Central memory CD4-positive, alpha-beta T cell (primary cell): ENCODE measurements around the gene GLYATL1B.
"Not testable (repeated sequence)": the region's sequence is repeated elsewhere in the genome, so short reads cannot be mapped to it uniquely, and the experiment has no call there.

Source experiments
- DNase-seq: peaks from one replicate; pipeline ENCODE4 v3.0.0; 2022
- total RNA-seq, 3 experiments: gene quantifications; one replicate each; lab custom pipeline; 2026; lab: John Stamatoyannopoulos, UW

Gene GLYATL1B
- total RNA-seq, result 0 reads per million in 3 experiments

DNA sequence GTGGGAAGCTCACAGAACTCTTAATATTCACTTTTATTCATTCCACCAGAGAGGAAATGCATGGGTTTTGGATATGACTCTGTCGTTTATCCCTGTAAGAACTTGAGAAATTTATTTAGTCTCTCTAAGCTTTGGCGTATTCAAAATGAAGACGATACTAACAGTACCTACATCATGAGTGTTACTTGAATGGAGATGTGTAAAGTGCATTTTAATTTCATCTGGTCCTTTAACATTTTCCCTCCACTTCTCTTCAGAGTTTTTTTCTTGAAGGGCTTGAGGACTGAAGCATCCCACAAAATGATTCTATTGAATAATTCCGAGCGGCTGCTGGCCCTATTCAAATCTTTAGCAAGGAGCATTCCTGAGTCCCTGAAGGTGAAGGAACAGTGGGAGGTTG, at the start of gene GLYATL1B:
Gene GLYATL1B, plus strand, starts transcription at position 301 of the 400 bp plus-strand sequence. Its CDS starts 0 bp downstream, at position 301.
- not testable (repeated sequence) for DNase-seq

- DNase-seq, result not testable (repeated sequence)
Observed at GRCh38 chr11:59036542-59036941, 49.6 kb upstream of the GLYATL1B start.

- not testable (repeated sequence) for DNase-seq
Observed at GRCh38 chr11:59037434-59037833, 48.7 kb upstream of the GLYATL1B start.

DNA sequence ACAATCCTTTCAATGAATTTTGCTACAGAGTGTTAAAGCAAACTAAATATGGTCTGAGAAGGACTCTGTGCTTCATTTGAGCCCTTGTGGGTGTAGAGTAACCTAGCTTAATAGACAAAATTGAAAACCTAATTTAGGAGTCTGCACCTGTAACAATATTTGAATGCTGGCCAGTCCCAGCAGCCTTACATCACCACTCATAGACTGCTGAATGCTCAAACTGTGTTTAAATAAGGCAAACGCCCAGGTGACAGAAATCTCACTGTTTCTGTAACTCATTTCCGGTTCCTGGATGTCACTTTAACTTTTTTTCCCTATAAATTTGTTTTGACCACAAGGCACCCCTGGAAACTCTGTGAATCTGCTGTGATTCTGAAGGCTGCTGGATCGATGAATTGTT, 45.5 kb upstream of the GLYATL1B start:
- DNase-seq, result no peak

- DNase-seq, result not testable (repeated sequence)
Observed at GRCh38 chr11:59051383-59051782, 34.7 kb upstream of the GLYATL1B start.

DNA sequence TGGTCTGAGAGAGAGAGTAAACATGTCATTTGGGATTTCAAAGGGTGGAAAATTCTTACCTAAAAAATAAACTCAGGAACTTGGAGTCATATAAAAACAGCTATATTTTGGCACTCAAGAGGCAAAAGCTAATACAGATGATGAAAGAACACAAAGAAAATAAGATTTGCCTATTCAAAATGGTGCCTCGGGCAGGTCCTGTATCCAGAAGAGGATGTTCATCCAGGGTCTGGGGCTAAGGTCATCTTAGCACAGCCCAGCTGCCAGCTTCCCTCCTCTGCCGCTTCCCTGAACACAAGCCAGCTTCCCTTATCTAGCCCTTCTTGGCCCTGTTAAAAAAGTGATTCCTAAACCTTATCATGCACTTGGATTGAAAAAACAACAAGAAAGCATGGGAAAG, 33.8 kb upstream of the GLYATL1B start:
- DNase-seq, result not testable (repeated sequence)

GRCh38 chr11:59053387-59053786, 32.7 kb upstream of the GLYATL1B start:
- DNase-seq, result peak; percentile 61

DNA sequence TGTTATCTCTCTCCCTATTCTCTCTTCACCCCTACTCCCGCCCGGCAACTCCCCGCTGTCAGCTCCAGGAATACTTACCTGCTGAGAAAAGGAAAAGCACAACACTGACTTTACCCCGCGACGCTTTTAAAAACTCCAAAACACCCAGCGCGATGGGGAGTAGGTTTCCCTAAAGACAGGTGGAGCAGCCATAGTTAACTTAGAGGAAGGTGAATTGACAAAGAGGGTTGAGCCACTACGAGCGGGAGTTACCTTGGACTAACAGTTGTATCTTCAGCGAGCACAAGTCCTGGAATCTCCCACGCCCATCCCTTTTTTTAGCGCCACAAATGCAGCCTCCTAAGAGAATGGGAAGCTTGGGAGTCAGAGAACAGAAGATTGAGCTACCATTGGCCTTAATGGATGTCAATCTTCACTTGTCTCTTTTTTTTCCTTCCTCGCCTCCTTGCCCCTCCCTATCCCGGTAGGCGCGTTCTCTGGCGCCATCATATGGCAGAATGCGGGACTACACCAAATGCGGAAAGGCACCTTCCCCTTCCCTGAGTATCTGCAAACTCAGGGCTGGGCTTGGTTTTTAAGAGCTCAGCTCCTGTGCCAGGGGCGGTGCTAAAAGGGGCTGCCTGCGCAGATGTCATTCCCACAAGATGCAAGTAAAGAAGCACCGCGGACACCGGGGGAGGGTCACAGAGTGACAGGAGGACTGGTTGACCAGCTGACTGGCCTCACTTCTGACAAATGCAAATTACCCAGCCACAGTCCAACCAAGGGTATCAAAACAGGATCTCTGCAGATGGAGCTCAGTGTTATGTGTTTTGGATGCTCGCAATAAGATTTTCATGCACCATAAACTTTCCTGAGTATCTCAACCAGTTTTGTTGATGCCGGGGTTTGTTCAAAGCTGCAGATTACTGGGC, 27.7 kb upstream of the GLYATL1B start:
- DNase-seq, result peak; percentile 75

GRCh38 chr11:59060096-59060495, 26.0 kb upstream of the GLYATL1B start:
- DNase-seq, result not testable (repeated sequence)

GRCh38 chr11:59062602-59063529, 23.2 kb upstream of the GLYATL1B start:
- no peak for DNase-seq

GRCh38 chr11:59063996-59064727, 21.9 kb upstream of the GLYATL1B start:
- DNase-seq, result not testable (repeated sequence)

DNA sequence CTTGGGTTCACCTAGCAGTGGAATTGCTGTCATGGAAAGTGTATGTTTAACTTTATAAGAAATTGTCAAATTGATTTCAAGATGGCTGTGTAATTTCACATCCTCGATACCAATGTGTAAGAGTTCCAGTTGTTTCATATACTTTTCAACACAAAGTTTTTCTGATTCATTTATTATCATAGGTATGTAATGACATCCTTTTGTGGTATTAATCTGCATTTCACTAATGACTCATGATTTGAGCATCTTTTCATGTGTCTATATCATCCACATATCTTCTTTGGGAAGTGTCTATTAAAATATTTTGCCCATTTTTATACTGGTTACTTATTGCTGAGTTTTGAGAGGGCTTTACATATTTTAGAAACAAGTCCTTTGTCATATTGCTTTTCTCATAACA, 17.0 kb upstream of the GLYATL1B start:
- DNase-seq, result no peak

DNA sequence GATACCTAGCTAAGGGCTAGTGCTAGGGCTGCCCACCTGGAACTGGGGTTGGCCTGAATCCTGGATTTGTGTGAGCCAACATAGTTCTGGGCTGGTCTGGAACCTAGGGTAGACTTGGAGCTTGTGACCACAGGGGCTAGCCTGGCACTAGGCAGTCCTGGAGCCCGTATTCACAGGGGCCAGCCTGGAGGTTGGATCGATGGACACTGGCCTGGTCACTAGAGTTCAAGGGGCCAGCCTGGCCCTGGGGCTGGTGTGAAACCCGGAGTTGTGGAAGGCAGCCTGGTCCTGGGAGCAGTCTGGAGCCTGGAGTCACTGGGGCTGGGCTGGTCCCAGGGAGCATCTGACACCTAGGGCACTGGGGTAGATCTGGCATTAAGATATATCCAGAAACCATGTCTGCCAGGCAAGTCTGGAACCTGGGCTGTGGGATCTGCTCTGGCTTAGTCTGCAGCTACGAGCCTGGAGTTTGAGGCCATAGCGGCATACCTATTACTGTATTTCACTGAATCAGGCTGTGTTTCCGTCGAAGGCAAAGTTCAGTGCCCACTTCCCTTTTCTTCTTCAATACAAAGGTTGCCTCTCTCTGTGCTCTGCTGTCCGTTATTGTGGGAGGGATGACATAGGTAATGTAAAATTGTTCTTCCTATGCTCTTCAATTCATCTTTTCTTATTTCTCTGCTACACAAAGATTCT, 9.1 kb upstream of the GLYATL1B start:
- no peak for DNase-seq

- DNase-seq, result no peak
Observed at GRCh38 chr11:59078435-59078834, 7.7 kb upstream of the GLYATL1B start.

DNA sequence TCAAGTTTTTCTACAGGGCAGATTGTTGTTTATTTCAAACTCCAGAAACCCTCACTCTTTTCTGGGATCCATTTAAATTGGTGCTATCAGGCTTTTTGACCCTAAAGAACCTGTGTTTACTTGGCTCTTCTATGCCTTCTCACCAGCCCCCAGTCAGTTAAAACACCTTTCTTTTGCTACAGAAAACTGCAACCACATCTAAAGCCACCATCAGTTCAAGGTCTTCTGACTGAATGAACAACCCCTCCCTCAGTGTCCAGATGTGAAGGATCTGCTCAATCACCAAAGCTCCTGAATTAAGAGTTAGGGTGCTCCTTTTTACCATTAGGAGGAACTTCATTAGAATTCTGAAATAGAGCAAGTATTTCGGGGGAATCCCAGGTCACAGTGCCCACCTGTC, 7.0 kb upstream of the GLYATL1B start:
- DNase-seq, result no peak

- DNase-seq, result not testable (repeated sequence)
Observed at GRCh38 chr11:59080421-59080820, 5.7 kb upstream of the GLYATL1B start.

- not testable (repeated sequence) for DNase-seq
Observed at GRCh38 chr11:59081430-59082020, 4.6 kb upstream of the GLYATL1B start.

GRCh38 chr11:59088162-59088561, 2.1 kb downstream of the GLYATL1B start:
- DNase-seq, result no peak

GRCh38 chr11:59093576-59093975, 7.5 kb downstream of the GLYATL1B start:
- DNase-seq, result not testable (repeated sequence)

DNA sequence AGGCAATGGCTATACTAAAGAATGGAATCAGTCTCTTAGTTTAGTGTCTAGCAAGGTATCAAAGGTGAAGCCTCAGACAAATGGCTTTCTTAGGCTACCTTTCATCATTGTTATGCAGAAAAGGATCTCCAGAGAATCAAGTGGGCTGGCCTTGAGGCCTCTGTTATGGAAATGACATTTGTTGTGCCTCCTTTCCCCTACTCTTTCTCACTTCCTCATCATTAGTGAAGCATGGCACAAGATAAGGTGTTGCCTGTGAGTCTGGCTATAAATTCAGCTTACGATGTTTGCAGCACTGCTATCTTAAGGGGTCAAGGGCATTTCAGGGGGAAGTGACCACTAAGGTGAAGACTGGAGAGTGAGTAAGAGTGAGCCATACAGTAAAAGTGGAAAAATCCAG, 9.1 kb downstream of the GLYATL1B start:
- DNase-seq, result not testable (repeated sequence)

GRCh38 chr11:59095972-59096575, 10.0 kb downstream of the GLYATL1B start:
- not testable (repeated sequence) for DNase-seq
